22Rv1 (cell line): ENCODE data around the gene UNC5B.

Experiments used
- CTCF ChIP-seq: fragments of 450-650 bp; IDR thresholded peaks from 2 replicates; pipeline ENCODE4 v1.5.1; 2017; ENCODE audit warnings: mild to moderate bottlenecking
- ZFX ChIP-seq: fragments of 450-650 bp; IDR thresholded peaks from 2 replicates; pipeline ENCODE4 v1.6.1; 2017; ENCODE audit warnings: antibody characterized with exemption, borderline replicate concordance

GRCh38 chr10:71304914-71305313, 92.5 kb downstream of the UNC5B start:
- no peak for TF ChIP-seq CTCF
- TF ChIP-seq ZFX, result no peak
